ENCODE results near the gene SELENOM. TPM values are rescaled to one million over a fixed set of nuclear protein-coding genes. Genes with fewer than 3 reads are reported as not detected.
"Not testable (repeated sequence)": the region's sequence is repeated elsewhere in the genome, so short reads cannot be mapped to it uniquely, and the experiment has no call there.

The SELENOM gene
- total RNA-seq, 1 donor from 2014 or later: 22.4 TPM

- Mint-ChIP-seq H3K4me1 (ENCODE audit: unreplicated experiment) (peaks cover 30% of the 10 kb centered on the region), H3K4me3 (peak overlapping the region; percentile 96), H3K27me3 (no peaks in the 10 kb centered on the region), H3K36me3 (no peaks in the 10 kb centered on the region), H3K27ac (peak overlapping the region; percentile 98), H3K9me3 (no peaks in the 10 kb centered on the region)
- DNase-seq (ENCODE audit: extremely low spot score, unreplicated experiment): no peak
- TF ChIP-seq CTCF (conservative IDR thresholded peaks at IDR 0.05): no peak
These were observed 25.3 kb downstream of the SELENOM start for GRCh38 chr22:31081963-31082605.

GRCh38 chr22:31080848-31081649 is 26.3 kb downstream of the SELENOM start, which contains the start of gene SMTN:
SMTN (plus strand) TSS chr22:31081318; CDS start chr22:31083259, 1,941 bp downstream.
- Mint-ChIP-seq H3K4me1 (ENCODE audit: unreplicated experiment) (peaks cover 30% of the 10 kb centered on the region), H3K36me3 (no peaks in the 10 kb centered on the region)

DNA sequence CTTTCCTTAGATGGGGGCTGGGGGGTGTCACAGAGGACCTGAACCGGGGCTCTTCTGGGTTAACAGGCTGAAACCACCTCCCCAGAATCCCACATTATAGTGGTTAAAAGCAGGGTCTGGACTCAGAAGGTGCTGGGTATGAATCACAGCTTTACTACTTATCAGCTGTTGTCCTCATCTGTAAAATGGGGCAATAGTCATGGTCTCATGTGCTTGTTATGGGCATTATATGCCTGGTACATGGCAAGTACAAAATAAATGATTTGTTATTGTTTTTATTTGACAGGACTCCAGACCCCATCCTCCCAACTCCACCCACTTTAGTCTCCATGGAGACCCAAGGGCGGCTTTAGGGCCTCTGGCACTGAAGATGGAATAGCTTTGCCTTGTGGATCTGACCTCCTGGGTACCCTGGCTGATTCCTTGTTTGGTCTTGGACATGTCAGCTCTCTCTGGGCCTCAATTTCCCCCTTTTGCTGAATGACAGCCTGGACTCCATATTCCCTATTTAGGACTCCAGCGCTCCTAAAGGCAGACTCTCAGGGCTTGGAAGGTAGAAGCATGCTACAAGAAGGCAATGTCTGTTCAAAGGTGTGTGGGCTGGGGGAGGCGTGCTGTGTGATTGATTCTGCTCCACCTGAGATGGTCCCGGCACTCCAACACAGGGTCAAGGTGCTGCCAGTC is 27.1 kb downstream of the SELENOM start:
- Mint-ChIP-seq H3K27me3 (no peaks in the 10 kb centered on the region), H3K4me3 (peak overlapping the region; percentile 96), H3K4me1 (ENCODE audit: unreplicated experiment) (peaks cover 30% of the 10 kb centered on the region), H3K9me3 (no peaks in the 10 kb centered on the region), H3K36me3 (no peaks in the 10 kb centered on the region), H3K27ac (peak overlapping the region; percentile 98)
- no peak for TF ChIP-seq CTCF (conservative IDR thresholded peaks at IDR 0.05)
- no peak for DNase-seq (ENCODE audit: extremely low spot score, unreplicated experiment)

More at GRCh38 chr22:31080848-31081649, 26.3 kb downstream of the SELENOM start, which contains the start of gene SMTN:
- peak; percentile 95 for DNase-seq (ENCODE audit: extremely low spot score, unreplicated experiment)
- no peak for TF ChIP-seq CTCF (conservative IDR thresholded peaks at IDR 0.05)
- Mint-ChIP-seq H3K4me3 (peak within 1 kb of the TSS; percentile 96), H3K27me3 (no peaks in the 10 kb centered on the region), H3K27ac (peak within 1 kb of the TSS; percentile 98), H3K9me3 (no peaks in the 10 kb centered on the region)

- DNase-seq (ENCODE audit: extremely low spot score, unreplicated experiment): no peak
- Mint-ChIP-seq H3K9me3 (no peaks in the 10 kb centered on the region), H3K4me3 (peak overlapping the region; percentile 51)
These were observed 28.2 kb downstream of the SELENOM start for GRCh38 chr22:31079095-31079642.

GRCh38 chr22:31078389-31078788 is 29.0 kb downstream of the SELENOM start:
- H3K9me3 Mint-ChIP-seq; DNase-seq (ENCODE audit: extremely low spot score, unreplicated experiment); H3K4me3 Mint-ChIP-seq; H3K36me3 Mint-ChIP-seq; H3K27me3 Mint-ChIP-seq: not testable (repeated sequence)
- peaks cover 22% of the 10 kb centered on the region for H3K4me1 Mint-ChIP-seq (ENCODE audit: unreplicated experiment)
- H3K27ac Mint-ChIP-seq: peak overlapping the region; percentile 85

More at GRCh38 chr22:31079095-31079642, 28.2 kb downstream of the SELENOM start:
- no peaks in the 10 kb centered on the region for H3K27me3 Mint-ChIP-seq
- H3K4me1 Mint-ChIP-seq (ENCODE audit: unreplicated experiment): peaks cover 27% of the 10 kb centered on the region
- H3K36me3 Mint-ChIP-seq: no peaks in the 10 kb centered on the region
- H3K27ac Mint-ChIP-seq: peak overlapping the region; percentile 85
- TF ChIP-seq CTCF (conservative IDR thresholded peaks at IDR 0.05): no peak

Data from type B pancreatic cell (in vitro differentiated cells).